Type B pancreatic cell (in vitro differentiated cells): ENCODE measurements around the gene DGKI. TPM values are rescaled to one million over a fixed set of nuclear protein-coding genes. Genes with fewer than 3 reads are reported as not detected.

Experiments
- DNase-seq: peaks from one replicate; pipeline ENCODE4 v3.0.0; 2021; ENCODE audit warnings: mixed read lengths; ENCODE audit not compliant: unreplicated experiment; ENCODE audit errors: extremely low spot score
- H3K27ac Mint-ChIP-seq: 2 replicates; pipeline ENCODE4 v1.8.0; 2021; ENCODE audit warnings: mild to moderate bottlenecking, mixed read lengths
- H3K27me3 Mint-ChIP-seq: 2 replicates; pipeline ENCODE4 v1.8.0; 2021; ENCODE audit warnings: mixed read lengths
- H3K36me3 Mint-ChIP-seq: 2 replicates; pipeline ENCODE4 v1.8.0; 2021; ENCODE audit warnings: mixed read lengths
- H3K4me1 Mint-ChIP-seq: one replicate; pipeline ENCODE4 v1.8.0; 2021; ENCODE audit warnings: mixed read lengths; ENCODE audit not compliant: unreplicated experiment
- H3K4me3 Mint-ChIP-seq: 2 replicates; pipeline ENCODE4 v1.8.0; 2021; ENCODE audit warnings: mild to moderate bottlenecking, mixed read lengths
- H3K9me3 Mint-ChIP-seq: 2 replicates; pipeline ENCODE4 v1.8.0; 2021; ENCODE audit warnings: mixed read lengths
- CTCF ChIP-seq: fragments of 200-600 bp; sonication (generic); conservative IDR thresholded peaks from 2 replicates; pipeline ENCODE4 v1.5.0; 2021; ENCODE audit warnings: antibody characterized with exemption, mild to moderate bottlenecking
- total RNA-seq: library from RNA; stranded (reverse); gene quantifications from 2 replicates; pipeline ENCODE4 v1.2.1, GENCODE V29; 2021; ENCODE audit warnings: low replicate concordance

The DGKI gene
- total RNA-seq, 1 donor from 2014 or later, result 2.8 TPM

- TF ChIP-seq CTCF, result no peak
- no peak overlapping the region for H3K27ac Mint-ChIP-seq
- peaks cover under 1% of the 10 kb centered on the region for H3K27me3 Mint-ChIP-seq
- H3K4me3 Mint-ChIP-seq, result no peak overlapping the region
- no peaks in the 10 kb centered on the region for H3K36me3 Mint-ChIP-seq
- DNase-seq, result no peak
- H3K9me3 Mint-ChIP-seq, result no peaks in the 10 kb centered on the region
- H3K4me1 Mint-ChIP-seq, result no peaks in the 10 kb centered on the region
These were observed 143.3 kb downstream of the DGKI start for GRCh38 chr7:137703291-137704010.

GRCh38 chr7:137696988-137697387 lies 149.8 kb downstream of the DGKI start:
- Mint-ChIP-seq H3K27ac (no peak overlapping the region), H3K4me3 (no peak overlapping the region), H3K27me3 (peaks cover 7% of the 10 kb centered on the region), H3K4me1 (peaks cover 5% of the 10 kb centered on the region), H3K36me3 (no peaks in the 10 kb centered on the region), H3K9me3 (no peaks in the 10 kb centered on the region)
- no peak for TF ChIP-seq CTCF
- DNase-seq, result no peak

- Mint-ChIP-seq H3K4me3 (no peak overlapping the region), H3K27ac (no peak overlapping the region), H3K27me3 (peaks cover 7% of the 10 kb centered on the region), H3K4me1 (peaks cover 5% of the 10 kb centered on the region), H3K9me3 (no peaks in the 10 kb centered on the region), H3K36me3 (no peaks in the 10 kb centered on the region)
- TF ChIP-seq CTCF, result no peak
- DNase-seq, result no peak
These were observed 150.4 kb downstream of the DGKI start for GRCh38 chr7:137696376-137696775.

- Mint-ChIP-seq H3K36me3 (no peaks in the 10 kb centered on the region), H3K9me3 (no peaks in the 10 kb centered on the region), H3K4me3 (no peak overlapping the region), H3K27me3 (peaks cover 10% of the 10 kb centered on the region), H3K27ac (no peak overlapping the region), H3K4me1 (peaks cover 5% of the 10 kb centered on the region)
- DNase-seq, result no peak
- no peak for TF ChIP-seq CTCF
These were observed 150.8 kb downstream of the DGKI start for GRCh38 chr7:137695942-137696341.

GRCh38 chr7:137695494-137695893 lies 151.3 kb downstream of the DGKI start:
- H3K4me1 Mint-ChIP-seq, result peaks cover 5% of the 10 kb centered on the region
- H3K4me3 Mint-ChIP-seq, result no peak overlapping the region
- no peaks in the 10 kb centered on the region for H3K9me3 Mint-ChIP-seq
- peaks cover 12% of the 10 kb centered on the region for H3K27me3 Mint-ChIP-seq
- H3K27ac Mint-ChIP-seq, result no peak overlapping the region
- no peaks in the 10 kb centered on the region for H3K36me3 Mint-ChIP-seq
- TF ChIP-seq CTCF, result no peak
- DNase-seq, result no peak

- Mint-ChIP-seq H3K36me3 (no peaks in the 10 kb centered on the region), H3K27me3 (peaks cover 20% of the 10 kb centered on the region), H3K9me3 (no peaks in the 10 kb centered on the region), H3K4me1 (peaks cover 5% of the 10 kb centered on the region), H3K4me3 (no peak overlapping the region), H3K27ac (no peak overlapping the region)
- no peak for DNase-seq
- TF ChIP-seq CTCF, result no peak
These were observed 152.4 kb downstream of the DGKI start for GRCh38 chr7:137694405-137694804.
